Neural progenitor cell (in vitro differentiated cells): ENCODE data around the gene RGS3.

Source experiments
- EZH2 ChIP-seq: fragments of 200-600 bp; sonication (generic); IDR thresholded peaks from 2 replicates; pipeline ENCODE4 v1.6.1; 2017; ENCODE audit warnings: antibody characterized with exemption, mild to moderate bottlenecking, moderate library complexity
- TF ChIP-seq, protein P1 (sequence below): fragments of 200-600 bp; sonication (generic); IDR thresholded peaks from 2 replicates; pipeline ENCODE4 v1.5.1; 2017; ENCODE audit warnings: antibody characterized with exemption, mild to moderate bottlenecking

DNA sequence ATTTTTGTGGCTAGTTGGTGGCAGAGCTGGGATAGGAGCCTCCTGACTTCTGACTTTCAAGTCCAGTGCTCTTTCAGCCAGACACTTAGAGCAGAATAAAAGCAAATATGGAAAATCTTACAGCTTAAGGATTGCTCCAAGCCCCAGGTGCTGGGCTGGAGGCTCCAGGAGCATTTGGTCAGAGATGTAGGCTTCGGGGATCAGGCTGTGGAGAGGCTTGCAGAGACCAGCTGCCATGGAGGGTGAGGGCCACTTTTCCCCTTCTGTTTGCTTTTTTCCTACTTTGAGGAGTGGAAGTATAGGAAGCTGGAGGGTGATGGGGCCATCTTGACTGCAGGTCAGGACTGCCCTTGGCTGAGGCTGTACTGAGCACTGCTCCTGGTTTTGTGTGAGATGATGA, 58.9 kb downstream of the RGS3 start:
- TF ChIP-seq, protein P1, sequence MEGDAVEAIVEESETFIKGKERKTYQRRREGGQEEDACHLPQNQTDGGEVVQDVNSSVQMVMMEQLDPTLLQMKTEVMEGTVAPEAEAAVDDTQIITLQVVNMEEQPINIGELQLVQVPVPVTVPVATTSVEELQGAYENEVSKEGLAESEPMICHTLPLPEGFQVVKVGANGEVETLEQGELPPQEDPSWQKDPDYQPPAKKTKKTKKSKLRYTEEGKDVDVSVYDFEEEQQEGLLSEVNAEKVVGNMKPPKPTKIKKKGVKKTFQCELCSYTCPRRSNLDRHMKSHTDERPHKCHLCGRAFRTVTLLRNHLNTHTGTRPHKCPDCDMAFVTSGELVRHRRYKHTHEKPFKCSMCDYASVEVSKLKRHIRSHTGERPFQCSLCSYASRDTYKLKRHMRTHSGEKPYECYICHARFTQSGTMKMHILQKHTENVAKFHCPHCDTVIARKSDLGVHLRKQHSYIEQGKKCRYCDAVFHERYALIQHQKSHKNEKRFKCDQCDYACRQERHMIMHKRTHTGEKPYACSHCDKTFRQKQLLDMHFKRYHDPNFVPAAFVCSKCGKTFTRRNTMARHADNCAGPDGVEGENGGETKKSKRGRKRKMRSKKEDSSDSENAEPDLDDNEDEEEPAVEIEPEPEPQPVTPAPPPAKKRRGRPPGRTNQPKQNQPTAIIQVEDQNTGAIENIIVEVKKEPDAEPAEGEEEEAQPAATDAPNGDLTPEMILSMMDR: no peak
- no peak for TF ChIP-seq EZH2
